ENCODE measurements around the gene KCNK6. TPM values are rescaled to one million over a fixed set of nuclear protein-coding genes. Genes with fewer than 3 reads are reported as not detected.

Gene KCNK6
- total RNA-seq, 1 experiment from 2014 or later, result 6.5 TPM

- no peak overlapping the region for H2BK12ac ChIP-seq (ENCODE audit: insufficient read length, low read depth, low read length)
These were observed 59.2 kb downstream of the KCNK6 start for GRCh38 chr19:38378866-38379265.

More at GRCh38 chr19:38378866-38379265, 59.2 kb downstream of the KCNK6 start:
- Histone ChIP-seq H3K56ac (ENCODE audit: insufficient read length, low read depth, low read length) (no peak overlapping the region), H2AFZ (ENCODE audit: low read length) (no peak overlapping the region), H3K27ac (ENCODE audit: insufficient read length, low read depth, low read length) (no peak overlapping the region), H3K14ac (ENCODE audit: insufficient read depth, low read length) (no peak overlapping the region), H2BK120ac (ENCODE audit: low read depth, low read length, poor library complexity, severe bottlenecking) (no peak overlapping the region), H3K4me1 (ENCODE audit: insufficient read depth, low read length) (no peaks in the 10 kb centered on the region), H2BK5ac (ENCODE audit: insufficient read length, low read length) (no peak overlapping the region), H3K27me3 (ENCODE audit: insufficient read depth, low read length) (no peaks in the 10 kb centered on the region), H3K9me3 (ENCODE audit: control insufficient read depth, low read depth, low read length) (no peaks in the 10 kb centered on the region), H3K79me1 (ENCODE audit: insufficient read depth, low read depth, low read length, poor library complexity, severe bottlenecking) (peaks cover 12% of the 10 kb centered on the region), H4K20me1 (ENCODE audit: control insufficient read depth, insufficient read depth, insufficient read length) (peaks cover 3% of the 10 kb centered on the region), H2AK5ac (ENCODE audit: insufficient read length, low read length) (no peak overlapping the region), H3K79me2 (ENCODE audit: insufficient read depth, low read length) (peaks cover 16% of the 10 kb centered on the region; the same call in 1 of the 2 replicates), H3K4me2 (ENCODE audit: insufficient read depth, insufficient read length, low read length) (no peak overlapping the region), H2BK20ac (ENCODE audit: low read depth, low read length, poor library complexity, severe bottlenecking) (no peak overlapping the region), H4K91ac (ENCODE audit: insufficient read length, low read depth, low read length) (no peak overlapping the region), H3K23me2 (ENCODE audit: insufficient read length, low read depth, low read length, poor library complexity, severe bottlenecking) (peaks cover 11% of the 10 kb centered on the region), H3K18ac (ENCODE audit: insufficient read length, low read depth, low read length) (no peak overlapping the region), H3T11ph (ENCODE audit: low read length) (no peak overlapping the region), H3K4ac (ENCODE audit: low read depth, low read length) (no peak overlapping the region), H4K8ac (replicated peaks; ENCODE audit: insufficient read length, low read depth, low read length) (no peak overlapping the region), H4K5ac (ENCODE audit: insufficient read length, low read depth, low read length) (no peak overlapping the region), H2BK15ac (ENCODE audit: low read depth, low read length) (no peak overlapping the region), H3K9ac (ENCODE audit: extremely low read depth, insufficient read length, low read length) (no peak overlapping the region), H3K23ac (ENCODE audit: insufficient read length, low read depth, low read length) (no peak overlapping the region)
- no peak for TF ChIP-seq CTCF (conservative IDR thresholded peaks at IDR 0.05)
- no peak for DNase-seq
- H3K4me1 Mint-ChIP-seq, result peaks cover 14 to 18% of the 10 kb centered on the region in 2 experiments
- no peaks in the 10 kb centered on the region for H3K27me3 Mint-ChIP-seq (ENCODE audit: low read depth)
- no peak overlapping the region for H3K4me3 Mint-ChIP-seq
- no CpG with 5 or more reads among the region's 10 CpGs for WGBS (ENCODE audit: extremely low coverage, insufficient read length, low lambda C conversion rate)
- no peak overlapping the region for H3K27ac Mint-ChIP-seq
- peaks cover 29 to 63% (median 49%) of the 10 kb centered on the region in 3 experiments; a peak in 6 of 7 replicates for H3K36me3 Mint-ChIP-seq (ENCODE audit: insufficient read depth in 1 of 3, low read depth in 3 of 3)
- H3K9me3 Mint-ChIP-seq, result no peaks in the 10 kb centered on the region

All from H9 (cell line).